IMR-90 (cell line): ENCODE results near the gene PRM3. TPM values are rescaled to one million over a fixed set of nuclear protein-coding genes. Genes with fewer than 3 reads are reported as not detected.

Source experiments
- ATAC-seq: fragments of 200-7000 bp; cut with Tn5 transposase; 2 replicates; pipeline ENCODE4 v1.9.1; 2020; ENCODE audit warnings: low read depth, mild to moderate bottlenecking, moderate library complexity
- BruUV-seq: library from RNA; stranded (reverse); fragments of 400-500 nt; replicated peaks from 2 replicates; lab custom pipeline; 2021; lab: Mats Ljungman, UMichigan
- CTCF ChIA-PET: fragments of 300-600 bp; formaldehyde crosslinking; extraction: SDS; loops from one replicate; lab custom pipeline; 2021; ENCODE audit warnings: antibody characterized with exemption; lab: Yijun Ruan, JAX
- POLR2A ChIA-PET: fragments of 300-600 bp; sonication (Branson Sonifier 250); formaldehyde crosslinking; loops from one replicate; lab custom pipeline; 2022; ENCODE audit warnings: antibody characterized with exemption; ENCODE audit not compliant: unreplicated experiment; lab: Charles Lee
- DNase-seq: peaks from one replicate; pipeline ENCODE4 v3.0.0; 2013
- H2AFZ ChIP-seq: replicated peaks from 2 replicates; pipeline ENCODE3; 2013; ENCODE audit warnings: low read length, mild to moderate bottlenecking; ENCODE audit not compliant: poor library complexity
- H2AK5ac ChIP-seq: 2 replicates; pipeline ENCODE4 v1.6.1; 2013; ENCODE audit warnings: low read depth, low read length, inconsistent platforms
- H2AK9ac ChIP-seq: replicated peaks from 2 replicates; pipeline ENCODE3; 2013; ENCODE audit warnings: mild to moderate bottlenecking, low read depth, low read length, moderate library complexity; ENCODE audit not compliant: poor library complexity
- H2BK120ac ChIP-seq: 2 replicates; pipeline ENCODE4 v1.6.1; 2013; ENCODE audit warnings: low read depth, low read length, inconsistent platforms
- H2BK15ac ChIP-seq: 3 replicates; pipeline ENCODE4 v1.6.1; 2013; ENCODE audit warnings: low read depth, low read length, inconsistent platforms
- H2BK20ac ChIP-seq: 2 replicates; pipeline ENCODE4 v1.6.1; 2013; ENCODE audit warnings: low read depth, mild to moderate bottlenecking, inconsistent platforms, low read length, moderate library complexity
- H2BK5ac ChIP-seq: 2 replicates; pipeline ENCODE4 v1.6.1; 2013; ENCODE audit warnings: mild to moderate bottlenecking, low read depth, low read length, inconsistent platforms; ENCODE audit not compliant: poor library complexity, severe bottlenecking
- H3K14ac ChIP-seq: replicated peaks from 2 replicates; pipeline ENCODE4 v1.6.1; 2013; ENCODE audit warnings: low read depth, low read length, inconsistent platforms
- H3K18ac ChIP-seq: 2 replicates; pipeline ENCODE4 v1.6.1; 2013; ENCODE audit warnings: low read depth, low read length, control low read depth
- H3K23ac ChIP-seq: 2 replicates; pipeline ENCODE4 v1.6.1; 2013; ENCODE audit warnings: low read depth, low read length, inconsistent platforms
- H3K27ac ChIP-seq: 2 replicates; pipeline ENCODE4 v1.5.1; 2013; ENCODE audit warnings: mild to moderate bottlenecking, control low read depth, low read length; ENCODE audit not compliant: insufficient read depth
- H3K27me3 ChIP-seq: 2 replicates; pipeline ENCODE4 v1.6.1; 2013; ENCODE audit warnings: low read length; ENCODE audit not compliant: control insufficient read depth, insufficient read depth
- H3K36me3 ChIP-seq: 2 replicates; pipeline ENCODE4 v1.6.1; 2013; ENCODE audit warnings: low read length, mixed read lengths; ENCODE audit not compliant: control insufficient read depth, insufficient read depth
- H3K4ac ChIP-seq: 2 replicates; pipeline ENCODE4 v1.6.1; 2013; ENCODE audit warnings: low read depth, low read length, inconsistent platforms
- H3K4me1 ChIP-seq: 2 replicates; pipeline ENCODE4 v1.6.1; 2013; ENCODE audit warnings: low read length, mixed read lengths; ENCODE audit not compliant: control insufficient read depth, insufficient read depth
- H3K4me2 ChIP-seq: 2 replicates; pipeline ENCODE4 v1.6.1; 2013; ENCODE audit warnings: low read depth, mild to moderate bottlenecking, control low read depth, low read length, moderate library complexity
- H3K4me3 ChIP-seq: 2 replicates; pipeline ENCODE4 v1.5.1; 2013; ENCODE audit warnings: low read depth, mild to moderate bottlenecking, control low read depth, low read length, moderate library complexity; ENCODE audit not compliant: insufficient read depth
- H3K56ac ChIP-seq: 2 replicates; pipeline ENCODE4 v1.6.1; 2013; ENCODE audit warnings: low read length, inconsistent platforms; ENCODE audit not compliant: insufficient read depth; ENCODE audit errors: extremely low read depth
- H3K79me1 ChIP-seq, 2 experiments: 2 replicates each; pipeline ENCODE4 v1.6.1; 2013; ENCODE audit warnings: low read length in 2 of 2, inconsistent platforms in 1 of 2, low read depth in 1 of 2
- H3K9ac ChIP-seq: 2 replicates; pipeline ENCODE4 v1.6.1; 2013; ENCODE audit warnings: low read depth, low read length, control low read depth
- H3K9me1 ChIP-seq: 2 replicates; pipeline ENCODE4 v1.6.1; 2013; ENCODE audit warnings: low read length, inconsistent platforms; ENCODE audit not compliant: insufficient read depth
- H3K9me3 ChIP-seq: 2 replicates; pipeline ENCODE4 v1.6.1; 2013; ENCODE audit warnings: low read length; ENCODE audit not compliant: control insufficient read depth, insufficient read depth
- H4K20me1 ChIP-seq: 2 replicates; pipeline ENCODE4 v1.6.1; 2013; ENCODE audit warnings: low read length, inconsistent platforms; ENCODE audit not compliant: insufficient read depth
- H4K5ac ChIP-seq: 2 replicates; pipeline ENCODE4 v1.6.1; 2013; ENCODE audit warnings: mild to moderate bottlenecking, low read depth, low read length, control low read depth
- H4K8ac ChIP-seq, 2 experiments: 2 replicates each; pipeline ENCODE4 v1.6.1; 2013; ENCODE audit warnings: low read depth in 2 of 2, low read length in 2 of 2, control low read depth in 1 of 2, inconsistent platforms in 1 of 2
- H4K91ac ChIP-seq: 2 replicates; pipeline ENCODE4 v1.6.1; 2013; ENCODE audit warnings: low read depth, low read length, inconsistent platforms; ENCODE audit not compliant: insufficient read depth
- CEBPB ChIP-seq: IDR thresholded peaks from 2 replicates; pipeline ENCODE4 v1.6.1; 2012; ENCODE audit warnings: low read depth, low read length, improper control_type of control experiment
- FOS ChIP-seq: fragments of 150-350 bp; IDR thresholded peaks from 2 replicates; pipeline ENCODE4 v1.6.1; 2016; ENCODE audit warnings: low read depth, low read length
- MAFK ChIP-seq: IDR thresholded peaks from 2 replicates; pipeline ENCODE4 v1.6.1; 2012; ENCODE audit warnings: low read depth, low read length, improper control_type of control experiment
- NFE2L2 ChIP-seq: fragments of 150-350 bp; IDR thresholded peaks from 2 replicates; pipeline ENCODE4 v1.6.1; 2016; ENCODE audit warnings: low read depth, mild to moderate bottlenecking, low read length
- WGBS, 2 experiments: methylation state at CpG; one replicate each; pipeline versions ENCODE4 v1.1.5 to v1.1.7; 2013; ENCODE audit warnings: missing lambda C conversion rate in 2 of 2; ENCODE audit not compliant: insufficient read length in 1 of 2; ENCODE audit errors: extremely low coverage in 2 of 2; 5-methylcytosine and 5-hydroxymethylcytosine counted together
- dilution Hi-C: fragments of 300-500 bp; cut with HindIII; formaldehyde crosslinking; loops from one replicate; pipeline ENCODE4 v1.14.3; 2018; ENCODE audit warnings: low sequenced_read_pairs; ENCODE audit not compliant: unreplicated experiment
- in situ Hi-C: fragments of 300-500 bp; cut with MboI; formaldehyde crosslinking; loops from 3 replicates; pipeline ENCODE4 v1.14.3; 2019; ENCODE audit warnings: low sequenced_read_pairs, inconsistent platforms, mixed read lengths
- intact Hi-C: fragments of 100-400 bp; cut with micrococcal nuclease; formaldehyde crosslinking; loops from 2 replicates; pipeline ENCODE4 v1.10.0; 2022
- polyA plus RNA-seq, 3 experiments: library from polyadenylated mRNA; depleted of rRNA; stranded (reverse); fragments of >200 nt; gene quantifications; 2 replicates each; pipeline ENCODE4 v1.2.3, GENCODE V29; 2012; ENCODE audit warnings: low replicate concordance in 1 of 3
- total RNA-seq: library from RNA; depleted of rRNA; stranded (reverse); fragments of >200 nt; gene quantifications from 2 replicates; pipeline ENCODE4 v1.2.3, GENCODE V29; 2012
- TF ChIP-seq, protein P1 (sequence below): fragments of 150-350 bp; IDR thresholded peaks from 2 replicates; pipeline ENCODE4 v1.6.1; 2017; ENCODE audit warnings: mild to moderate bottlenecking, antibody characterized with exemption, low read length, low read depth

PRM3 gene
- total and polyA plus RNA-seq, 2 of the 4 experiments (the other 2 are of a cell fraction), result not detected

DNA sequence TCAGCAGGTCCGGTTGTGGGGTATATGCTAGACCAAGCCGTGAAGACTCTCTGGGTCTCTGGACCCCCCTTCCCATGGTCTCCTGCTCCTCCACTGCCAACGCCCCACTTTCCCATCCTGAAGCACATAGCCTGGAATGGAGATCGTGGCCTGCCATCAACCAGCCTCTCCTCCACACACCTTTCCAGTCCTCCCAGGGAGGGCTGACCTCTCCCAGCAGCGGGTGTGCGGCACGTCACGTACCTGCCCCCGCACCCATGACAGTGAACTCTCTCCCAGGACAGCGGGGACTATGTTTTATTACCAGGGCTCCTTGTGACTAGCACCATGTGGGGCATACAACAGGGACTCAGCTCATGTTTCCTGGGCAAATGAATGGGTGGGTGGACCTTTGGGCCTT, 1.8 kb downstream of the PRM3 start:
- no peaks in the 10 kb centered on the region for H3K36me3 ChIP-seq
- dilution Hi-C loops, result no loop called here
- no peak overlapping the region for H2BK5ac ChIP-seq
- no peak overlapping the region for H4K5ac ChIP-seq
- no peaks in the 10 kb centered on the region for H3K9me3 ChIP-seq
- no peaks in the 10 kb centered on the region for H3K79me1 ChIP-seq
- H2AK5ac ChIP-seq, result no peak overlapping the region
- H3K18ac ChIP-seq, result no peak overlapping the region
- H3K4me3 ChIP-seq, result no peak overlapping the region
- H3K56ac ChIP-seq, result no peak overlapping the region
- WGBS, 2 experiments, result no CpG with 5 or more reads among the region's 10 CpGs
- H3K9me1 ChIP-seq, result no peaks in the 10 kb centered on the region
- H3K23ac ChIP-seq, result no peak overlapping the region
- POLR2A ChIA-PET, result no interaction called here
- no peak overlapping the region for H3K14ac ChIP-seq
- CTCF ChIA-PET, result no interaction called here
- ATAC-seq (no peak), DNase-seq (no peak)
- no peak overlapping the region for H3K27ac ChIP-seq
- intact Hi-C loops, result no loop called here
- H2BK20ac ChIP-seq, result no peak overlapping the region
- no peak overlapping the region for H2AFZ ChIP-seq
- H2BK15ac ChIP-seq, result no peak overlapping the region
- H4K20me1 ChIP-seq, result no peaks in the 10 kb centered on the region
- TF ChIP-seq MAFK (no peak), CEBPB (no peak), NFE2L2 (no peak), FOS (no peak)
- TF ChIP-seq, protein P1, sequence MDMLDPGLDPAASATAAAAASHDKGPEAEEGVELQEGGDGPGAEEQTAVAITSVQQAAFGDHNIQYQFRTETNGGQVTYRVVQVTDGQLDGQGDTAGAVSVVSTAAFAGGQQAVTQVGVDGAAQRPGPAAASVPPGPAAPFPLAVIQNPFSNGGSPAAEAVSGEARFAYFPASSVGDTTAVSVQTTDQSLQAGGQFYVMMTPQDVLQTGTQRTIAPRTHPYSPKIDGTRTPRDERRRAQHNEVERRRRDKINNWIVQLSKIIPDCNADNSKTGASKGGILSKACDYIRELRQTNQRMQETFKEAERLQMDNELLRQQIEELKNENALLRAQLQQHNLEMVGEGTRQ, result no peak
- BruUV-seq, result no TSS peak
- H3K4me1 ChIP-seq, result peaks cover 7% of the 10 kb centered on the region; the same call in 1 of the 2 replicates
- H4K91ac ChIP-seq, result no peak overlapping the region
- H3K9ac ChIP-seq, result no peak overlapping the region
- no peak overlapping the region for H3K4me2 ChIP-seq
- no peak overlapping the region for H2AK9ac ChIP-seq
- no peak overlapping the region for H3K4ac ChIP-seq
- peaks cover 4% of the 10 kb centered on the region for H3K27me3 ChIP-seq
- no peak overlapping the region for H4K8ac ChIP-seq
- in situ Hi-C loops, result no loop called here
- no peak overlapping the region for H2BK120ac ChIP-seq
